ENCODE measurements around the gene PTPN7.
"Not testable (repeated sequence)": the region's sequence is repeated elsewhere in the genome, so short reads cannot be mapped to it uniquely, and the experiment has no call there.

Gene PTPN7

GRCh38 chr1:202189001-202189790, 28.8 kb upstream of the PTPN7 start:
- DNase-seq: peak; percentile 42

- DNase-seq: no peak
Observed at GRCh38 chr1:202187697-202188407, 27.4 kb upstream of the PTPN7 start.

- no peak for DNase-seq
Observed at GRCh38 chr1:202187041-202187671, 26.8 kb upstream of the PTPN7 start.

GRCh38 chr1:202186327-202186726, 25.9 kb upstream of the PTPN7 start:
- no peak for DNase-seq

- no peak for DNase-seq
Observed at GRCh38 chr1:202184750-202185460, 24.5 kb upstream of the PTPN7 start.

- DNase-seq: no peak
Observed at GRCh38 chr1:202182040-202182877, 21.9 kb upstream of the PTPN7 start.

- no peak for DNase-seq
Observed at GRCh38 chr1:202181586-202181985, 21.2 kb upstream of the PTPN7 start.

GRCh38 chr1:202180751-202181139, 20.3 kb upstream of the PTPN7 start:
- DNase-seq: not testable (repeated sequence)

- DNase-seq: no peak
Observed at GRCh38 chr1:202179828-202180750, 19.7 kb upstream of the PTPN7 start.

GRCh38 chr1:202176949-202177927, 16.8 kb upstream of the PTPN7 start:
- DNase-seq: no peak

GRCh38 chr1:202173993-202174392, 13.6 kb upstream of the PTPN7 start:
- no peak for DNase-seq

- DNase-seq: no peak
Observed at GRCh38 chr1:202172015-202172355, 11.6 kb upstream of the PTPN7 start.

GRCh38 chr1:202171292-202172014, 11.1 kb upstream of the PTPN7 start:
- DNase-seq: no peak

GRCh38 chr1:202170726-202171125, 10.3 kb upstream of the PTPN7 start:
- no peak for DNase-seq

- DNase-seq: no peak
Observed at GRCh38 chr1:202168861-202169260, 8.5 kb upstream of the PTPN7 start.

GRCh38 chr1:202167708-202168415, 7.5 kb upstream of the PTPN7 start:
- no peak for DNase-seq

- DNase-seq: not testable (repeated sequence)
Observed at GRCh38 chr1:202167054-202167453, 6.7 kb upstream of the PTPN7 start.
